ENCODE results near the gene THOC5. TPM values are rescaled to one million over a fixed set of nuclear protein-coding genes. Genes with fewer than 3 reads are reported as not detected.

The THOC5 gene
- total RNA-seq, 2 experiments from 2014 or later, result 35.9 to 56.7 TPM

GRCh38 chr22:29487426-29487986 is 66.1 kb downstream of the THOC5 start:
- no peak overlapping the region for H3K4me2 ChIP-seq (ENCODE audit: low read length)
- H2AFZ ChIP-seq (ENCODE audit: low read length), result no peak overlapping the region
- no peaks in the 10 kb centered on the region for H3K36me3 ChIP-seq (ENCODE audit: insufficient read depth, low read length)
- intact Hi-C loops (cut with micrococcal nuclease; ENCODE audit: unreplicated experiment), result no loop called here
- H3K4me1 ChIP-seq (ENCODE audit: insufficient read depth, low read length, poor library complexity, severe bottlenecking), result no peaks in the 10 kb centered on the region
- TF ChIP-seq CTCF (conservative IDR thresholded peaks at IDR 0.05; ENCODE audit: low read length), result no peak
- no peak for TF ChIP-seq EZH2phosphoT487 (IDR thresholded peaks at IDR 0.05; ENCODE audit: borderline replicate concordance, low read depth, low read length)
- ChIA-PET POLR2A (interaction anchor here (0.7 to 1.1 kb wide), 2 partner anchors 10 to 1204 kb away, joined by 3 to 5 read pairs; no protein-coding TSS in a partner anchor), CTCF (ENCODE audit: unreplicated experiment) (no interaction called here)
- H3K9me2 ChIP-seq (ENCODE audit: insufficient read depth, low read length), result no peaks in the 10 kb centered on the region
- no peak for DNase-seq (ENCODE audit: low spot score)
- H3K79me2 ChIP-seq (ENCODE audit: insufficient read depth, low read depth, low read length), result no peaks in the 10 kb centered on the region
- H3K27ac ChIP-seq (ENCODE audit: low read depth, low read length, poor library complexity, severe bottlenecking), result no peak overlapping the region
- no TSS peak for BruUV-seq (replicated peaks)
- no peak overlapping the region for H3K4me3 ChIP-seq (ENCODE audit: low read depth, low read length, poor library complexity, severe bottlenecking)
- H4K20me1 ChIP-seq (ENCODE audit: insufficient read depth, low read length), result no peaks in the 10 kb centered on the region
- no peaks in the 10 kb centered on the region for H3K9me3 ChIP-seq (ENCODE audit: low read length)

GRCh38 chr22:29485448-29485847 is 68.1 kb downstream of the THOC5 start:
- intact Hi-C loops (cut with micrococcal nuclease; ENCODE audit: unreplicated experiment), result no loop called here
- ChIA-PET CTCF (ENCODE audit: unreplicated experiment) (no interaction called here), POLR2A (no interaction called here)
- Histone ChIP-seq H3K79me2 (ENCODE audit: insufficient read depth, low read depth, low read length) (no peaks in the 10 kb centered on the region), H2AFZ (ENCODE audit: low read length) (no peak overlapping the region), H3K9me2 (ENCODE audit: insufficient read depth, low read length) (no peaks in the 10 kb centered on the region), H3K36me3 (ENCODE audit: insufficient read depth, low read length) (no peaks in the 10 kb centered on the region), H3K27ac (ENCODE audit: low read depth, low read length, poor library complexity, severe bottlenecking) (no peak overlapping the region), H4K20me1 (ENCODE audit: insufficient read depth, low read length) (no peaks in the 10 kb centered on the region), H3K4me1 (ENCODE audit: insufficient read depth, low read length, poor library complexity, severe bottlenecking) (no peaks in the 10 kb centered on the region), H3K9me3 (ENCODE audit: low read length) (no peaks in the 10 kb centered on the region), H3K4me3 (ENCODE audit: low read depth, low read length, poor library complexity, severe bottlenecking) (no peak overlapping the region), H3K4me2 (ENCODE audit: low read length) (no peak overlapping the region)
- no peak for TF ChIP-seq CTCF (conservative IDR thresholded peaks at IDR 0.05; ENCODE audit: low read length)
- no peak for TF ChIP-seq EZH2phosphoT487 (IDR thresholded peaks at IDR 0.05; ENCODE audit: borderline replicate concordance, low read depth, low read length)
- DNase-seq (ENCODE audit: low spot score), result no peak
- no TSS peak for BruUV-seq (replicated peaks)

- CTCF ChIA-PET (ENCODE audit: unreplicated experiment), result no interaction called here
- H3K4me3 ChIP-seq (ENCODE audit: low read depth, low read length, poor library complexity, severe bottlenecking), result no peak overlapping the region
- H3K36me3 ChIP-seq (ENCODE audit: insufficient read depth, low read length), result no peaks in the 10 kb centered on the region
- TF ChIP-seq CTCF (conservative IDR thresholded peaks at IDR 0.05; ENCODE audit: low read length) (no peak), EZH2phosphoT487 (IDR thresholded peaks at IDR 0.05; ENCODE audit: borderline replicate concordance, low read depth, low read length) (no peak)
- no peaks in the 10 kb centered on the region for H3K79me2 ChIP-seq (ENCODE audit: insufficient read depth, low read depth, low read length)
- POLR2A ChIA-PET, result interaction anchor here (0.7 kb wide), 1 partner anchor 112 kb away, joined by 3 read pairs; no protein-coding TSS in a partner anchor
- H4K20me1 ChIP-seq (ENCODE audit: insufficient read depth, low read length), result no peaks in the 10 kb centered on the region
- no peaks in the 10 kb centered on the region for H3K9me3 ChIP-seq (ENCODE audit: low read length)
- H3K27ac ChIP-seq (ENCODE audit: low read depth, low read length, poor library complexity, severe bottlenecking), result no peak overlapping the region
- BruUV-seq (replicated peaks), result no TSS peak
- no peak overlapping the region for H2AFZ ChIP-seq (ENCODE audit: low read length)
- H3K4me1 ChIP-seq (ENCODE audit: insufficient read depth, low read length, poor library complexity, severe bottlenecking), result no peaks in the 10 kb centered on the region
- no peak for DNase-seq (ENCODE audit: low spot score)
- intact Hi-C loops (cut with micrococcal nuclease; ENCODE audit: unreplicated experiment), result no loop called here
- no peaks in the 10 kb centered on the region for H3K9me2 ChIP-seq (ENCODE audit: insufficient read depth, low read length)
- no peak overlapping the region for H3K4me2 ChIP-seq (ENCODE audit: low read length)
Observed at GRCh38 chr22:29484642-29485041, 68.9 kb downstream of the THOC5 start.

Measured in OCI-LY7 (cell line).